Measurements from ENCODE around the gene NF1. TPM values are rescaled to one million over a fixed set of nuclear protein-coding genes. Genes with fewer than 3 reads are reported as not detected.
"Not testable (repeated sequence)": the region's sequence is repeated elsewhere in the genome, so short reads cannot be mapped to it uniquely, and the experiment has no call there.

Gene NF1
- polyA plus RNA-seq, 4 donors: 38.3 to 46.2 (median 41.9) TPM

- DNase-seq (ENCODE audit: low read depth in 4 of 4, low spot score in 3 of 4): no peak
These were observed 284.9 kb downstream of the NF1 start for GRCh38 chr17:31379597-31380205.

- DNase-seq (ENCODE audit: low read depth in 4 of 4, low spot score in 3 of 4): no peak
These were observed 286.4 kb downstream of the NF1 start for GRCh38 chr17:31381165-31381668.

- DNase-seq (ENCODE audit: low read depth in 4 of 4, low spot score in 3 of 4): not testable (repeated sequence)
These were observed 288.0 kb downstream of the NF1 start for GRCh38 chr17:31382668-31383275.

GRCh38 chr17:31383488-31383887, 288.7 kb downstream of the NF1 start:
- not testable (repeated sequence) for DNase-seq (ENCODE audit: low read depth in 4 of 4, low spot score in 3 of 4)

GRCh38 chr17:31385428-31386285, 290.9 kb downstream of the NF1 start:
- no peak for DNase-seq (ENCODE audit: low read depth in 4 of 4, low spot score in 3 of 4)

- DNase-seq (ENCODE audit: low read depth in 4 of 4, low spot score in 3 of 4): no peak
These were observed 291.8 kb downstream of the NF1 start for GRCh38 chr17:31386542-31387075.

- DNase-seq (ENCODE audit: low read depth in 4 of 4, low spot score in 3 of 4): no peak
These were observed 292.7 kb downstream of the NF1 start for GRCh38 chr17:31387438-31387837.

- DNase-seq (ENCODE audit: low read depth in 4 of 4, low spot score in 3 of 4): no peak
These were observed 293.6 kb downstream of the NF1 start for GRCh38 chr17:31388351-31388750.

- no peak for DNase-seq (ENCODE audit: low read depth in 4 of 4, low spot score in 3 of 4)
These were observed 294.2 kb downstream of the NF1 start for GRCh38 chr17:31388770-31389656.

GRCh38 chr17:31389657-31390381, 295.0 kb downstream of the NF1 start:
- no peak for DNase-seq (ENCODE audit: low read depth in 4 of 4, low spot score in 3 of 4)

- no peak for DNase-seq (ENCODE audit: low read depth in 4 of 4, low spot score in 3 of 4)
These were observed 295.6 kb downstream of the NF1 start for GRCh38 chr17:31390426-31390747.

- no peak for DNase-seq (ENCODE audit: low read depth in 4 of 4, low spot score in 3 of 4)
These were observed 296.1 kb downstream of the NF1 start for GRCh38 chr17:31390748-31391495.

- DNase-seq (ENCODE audit: low read depth in 4 of 4, low spot score in 3 of 4): peak in 1 of 4 donors; percentile 12
These were observed 296.7 kb downstream of the NF1 start, which contains the start of gene RAB11FIP4 for GRCh38 chr17:31391496-31391949. TSS of gene RAB11FIP4 (plus strand) at chr17:31391675. CDS start at chr17:31391853, 178 bp downstream.

GRCh38 chr17:31392002-31392855, 297.5 kb downstream of the NF1 start:
- no peak for DNase-seq (ENCODE audit: low read depth in 4 of 4, low spot score in 3 of 4)

GRCh38 chr17:31392856-31393748, 298.3 kb downstream of the NF1 start:
- DNase-seq (ENCODE audit: low read depth in 4 of 4, low spot score in 3 of 4): no peak

- no peak for DNase-seq (ENCODE audit: low read depth in 4 of 4, low spot score in 3 of 4)
These were observed 299.0 kb downstream of the NF1 start for GRCh38 chr17:31393749-31394146.

GRCh38 chr17:31394544-31394943, 299.8 kb downstream of the NF1 start:
- DNase-seq (ENCODE audit: low read depth in 4 of 4, low spot score in 3 of 4): peak; percentile 54 to 80 (median 72)
